ENCODE data around the gene CD8B. TPM values are rescaled to one million over a fixed set of nuclear protein-coding genes. Genes with fewer than 3 reads are reported as not detected.

CD8B gene
- total RNA-seq, 1 donor from 2014 or later = 0.22 TPM

DNA sequence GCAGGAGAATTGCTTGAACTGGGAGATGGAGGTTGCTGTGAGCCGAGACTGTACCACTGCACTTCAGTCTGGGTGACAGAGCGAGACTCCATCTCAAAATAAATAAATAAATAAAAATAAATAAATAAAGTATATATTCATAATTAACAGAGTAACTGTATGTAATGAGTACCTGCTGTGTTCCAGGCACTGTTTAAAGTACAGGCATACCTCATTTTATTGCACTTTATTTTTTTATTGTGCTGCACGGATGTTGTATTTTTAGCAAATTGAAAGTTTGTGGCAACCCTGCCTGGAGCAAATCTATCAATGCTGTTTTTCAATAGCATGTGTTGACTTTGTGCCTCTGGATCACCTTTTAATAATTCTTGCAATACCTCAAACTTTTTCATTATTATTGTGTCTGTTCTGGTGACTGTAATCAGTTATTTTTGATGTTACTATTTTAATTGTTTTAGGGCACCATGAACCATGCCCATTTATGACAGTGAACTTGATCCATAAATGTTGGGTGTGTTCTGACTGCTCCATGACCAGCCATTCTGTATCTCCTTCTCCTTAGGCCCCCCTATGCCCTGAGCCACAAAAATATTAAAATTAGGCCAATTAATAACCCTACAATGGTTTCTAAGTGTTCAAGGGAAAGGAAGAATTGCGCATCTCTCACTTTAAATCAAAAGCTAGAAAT is 43.4 kb downstream of the CD8B start:
- H3K9me3 ChIP-seq (replicated peaks) = peaks cover 16% of the 10 kb centered on the region
- no peak for DNase-seq
- intact Hi-C loops (cut with micrococcal nuclease) = no loop called here
- no peaks in the 10 kb centered on the region for H3K36me3 ChIP-seq
- TF ChIP-seq, protein P1, sequence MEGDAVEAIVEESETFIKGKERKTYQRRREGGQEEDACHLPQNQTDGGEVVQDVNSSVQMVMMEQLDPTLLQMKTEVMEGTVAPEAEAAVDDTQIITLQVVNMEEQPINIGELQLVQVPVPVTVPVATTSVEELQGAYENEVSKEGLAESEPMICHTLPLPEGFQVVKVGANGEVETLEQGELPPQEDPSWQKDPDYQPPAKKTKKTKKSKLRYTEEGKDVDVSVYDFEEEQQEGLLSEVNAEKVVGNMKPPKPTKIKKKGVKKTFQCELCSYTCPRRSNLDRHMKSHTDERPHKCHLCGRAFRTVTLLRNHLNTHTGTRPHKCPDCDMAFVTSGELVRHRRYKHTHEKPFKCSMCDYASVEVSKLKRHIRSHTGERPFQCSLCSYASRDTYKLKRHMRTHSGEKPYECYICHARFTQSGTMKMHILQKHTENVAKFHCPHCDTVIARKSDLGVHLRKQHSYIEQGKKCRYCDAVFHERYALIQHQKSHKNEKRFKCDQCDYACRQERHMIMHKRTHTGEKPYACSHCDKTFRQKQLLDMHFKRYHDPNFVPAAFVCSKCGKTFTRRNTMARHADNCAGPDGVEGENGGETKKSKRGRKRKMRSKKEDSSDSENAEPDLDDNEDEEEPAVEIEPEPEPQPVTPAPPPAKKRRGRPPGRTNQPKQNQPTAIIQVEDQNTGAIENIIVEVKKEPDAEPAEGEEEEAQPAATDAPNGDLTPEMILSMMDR (IDR thresholded peaks at IDR 0.05; ENCODE audit: borderline replicate concordance) = no peak
- H3K4me1 ChIP-seq = no peaks in the 10 kb centered on the region
- peaks cover 52% of the 10 kb centered on the region for H3K27me3 ChIP-seq (ENCODE audit: low read depth)
- H3K4me3 ChIP-seq = no peak overlapping the region
- no peak overlapping the region for H3K27ac ChIP-seq (replicated peaks)

DNA sequence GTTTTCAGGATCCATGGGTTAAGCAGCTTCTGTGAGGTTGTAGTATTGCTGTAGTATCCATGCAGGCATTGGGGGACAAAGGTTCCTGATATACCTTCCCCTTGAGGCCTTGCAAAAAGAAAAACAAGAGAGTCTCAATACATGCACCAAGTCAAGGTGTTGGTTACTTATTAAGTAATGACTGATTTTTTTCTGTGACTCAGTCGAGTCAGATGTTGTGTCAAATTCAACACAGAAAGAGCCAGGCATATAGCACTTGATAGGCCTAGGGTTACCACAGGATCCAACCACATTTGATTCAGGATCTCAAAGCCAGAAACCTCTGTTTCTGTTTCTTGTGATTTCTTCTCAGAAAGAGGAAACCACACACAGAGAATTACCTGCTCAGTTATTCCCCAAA is 46.1 kb downstream of the CD8B start:
- Histone ChIP-seq H3K27me3 (ENCODE audit: low read depth) (peaks cover 65% of the 10 kb centered on the region), H3K36me3 (no peaks in the 10 kb centered on the region), H3K9me3 (replicated peaks) (no peaks in the 10 kb centered on the region), H3K4me1 (no peaks in the 10 kb centered on the region), H3K4me3 (no peak overlapping the region), H3K27ac (replicated peaks) (no peak overlapping the region)
- TF ChIP-seq, protein P1 (IDR thresholded peaks at IDR 0.05; ENCODE audit: borderline replicate concordance) = no peak
- intact Hi-C loops (cut with micrococcal nuclease) = no loop called here
- no peak for DNase-seq

GRCh38 chr2:86809481-86810121 is 52.1 kb downstream of the CD8B start:
- H3K9me3 ChIP-seq (replicated peaks) = no peaks in the 10 kb centered on the region
- intact Hi-C loops (cut with micrococcal nuclease) = no loop called here
- H3K27ac ChIP-seq (replicated peaks) = no peak overlapping the region
- TF ChIP-seq, protein P1 (IDR thresholded peaks at IDR 0.05; ENCODE audit: borderline replicate concordance) = no peak
- no peak for DNase-seq
- H3K27me3 ChIP-seq (ENCODE audit: low read depth) = peaks cover 67% of the 10 kb centered on the region
- no peaks in the 10 kb centered on the region for H3K36me3 ChIP-seq
- H3K4me3 ChIP-seq = peak overlapping the region; percentile 69
- H3K4me1 ChIP-seq = peaks cover 29% of the 10 kb centered on the region

DNA sequence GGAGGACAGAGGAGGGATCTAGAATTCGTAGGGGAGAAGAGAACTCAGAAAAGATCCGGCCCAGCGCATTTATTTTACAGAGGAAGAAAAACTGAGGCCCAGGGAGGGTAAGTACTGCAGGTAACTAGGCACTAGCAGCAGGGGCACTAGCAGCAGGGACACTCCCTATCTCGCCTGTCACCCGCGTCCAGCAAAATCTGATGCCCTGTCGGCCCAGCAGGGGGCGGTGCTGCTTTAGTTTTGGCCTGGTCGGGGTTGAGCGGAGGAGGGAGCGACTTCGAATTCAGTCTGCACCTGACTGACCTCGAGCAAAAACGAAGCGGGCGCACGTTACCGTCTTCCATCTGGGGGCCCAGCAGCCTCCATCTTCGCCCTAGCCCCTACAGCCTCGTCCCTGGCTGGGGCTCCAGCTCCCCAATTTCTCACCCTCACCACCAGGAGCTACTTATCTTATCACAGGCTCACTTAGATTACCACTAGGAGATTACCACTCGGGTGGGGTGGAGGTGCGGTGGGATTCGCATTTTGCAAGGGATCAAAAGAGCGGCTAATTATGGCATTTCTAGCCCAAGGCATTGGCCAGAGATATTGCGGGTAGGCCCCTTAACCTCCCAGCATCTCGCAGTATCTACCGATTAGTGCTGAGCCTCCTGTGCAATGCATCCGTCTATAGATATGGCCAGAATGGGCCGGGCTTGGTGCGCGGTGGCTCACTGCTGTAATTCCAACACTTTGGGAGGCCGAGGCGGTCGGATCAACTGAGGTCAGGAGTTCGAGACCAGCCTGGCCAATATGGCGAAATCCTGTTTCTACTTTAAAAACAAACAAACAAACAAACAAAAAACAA is 53.1 kb downstream of the CD8B start:
- Histone ChIP-seq H3K9me3 (replicated peaks) (no peaks in the 10 kb centered on the region), H3K27ac (replicated peaks) (no peak overlapping the region), H3K36me3 (no peaks in the 10 kb centered on the region), H3K4me1 (peaks cover 29% of the 10 kb centered on the region), H3K4me3 (peak overlapping the region; percentile 69), H3K27me3 (ENCODE audit: low read depth) (peaks cover 59% of the 10 kb centered on the region)
- peak; percentile 83 for DNase-seq
- intact Hi-C loops (cut with micrococcal nuclease) = no loop called here
- TF ChIP-seq, protein P1 (IDR thresholded peaks at IDR 0.05; ENCODE audit: borderline replicate concordance) = peak; percentile 91

DNA sequence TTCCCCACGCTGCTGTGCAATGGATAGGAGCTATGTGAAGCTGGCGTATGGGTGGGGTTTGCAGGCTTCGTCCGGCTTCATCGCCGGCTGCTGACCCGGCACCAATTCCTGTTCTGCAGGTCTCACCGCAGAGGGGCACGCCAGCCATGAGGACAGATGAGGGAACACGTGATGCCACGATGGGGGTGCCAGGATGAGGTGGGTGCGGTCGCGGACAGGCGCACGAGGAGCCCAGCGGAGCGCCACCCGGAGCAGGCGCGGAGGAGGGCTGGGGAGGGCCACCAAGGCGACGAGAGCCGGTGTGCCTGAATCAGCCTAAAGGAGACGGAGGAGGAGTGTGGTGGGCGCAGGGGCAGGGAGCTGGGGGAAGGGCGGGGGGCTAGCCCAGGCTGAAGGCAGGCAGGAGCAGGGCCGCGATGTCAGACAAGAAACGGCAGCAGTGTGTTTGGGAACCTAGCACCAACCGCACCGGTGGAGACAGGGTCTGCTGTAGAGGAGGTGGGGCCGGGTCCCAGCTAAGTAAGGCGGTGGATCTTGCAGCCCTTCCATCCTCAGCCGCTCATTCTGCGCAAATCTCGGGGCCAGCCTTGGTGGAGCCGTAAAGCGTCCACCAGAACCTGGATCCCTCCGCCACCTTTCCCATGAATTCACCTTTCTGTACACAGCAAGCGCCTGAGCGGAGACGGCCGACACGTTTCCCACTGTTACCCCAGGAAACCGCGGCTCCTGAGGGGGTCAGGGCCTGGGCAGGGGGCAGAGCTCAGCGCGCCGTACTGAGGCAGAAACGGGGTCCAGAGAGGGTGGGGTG is 54.0 kb downstream of the CD8B start:
- intact Hi-C loops (cut with micrococcal nuclease) = no loop called here
- Histone ChIP-seq H3K9me3 (replicated peaks) (no peaks in the 10 kb centered on the region), H3K27ac (replicated peaks) (no peak overlapping the region), H3K4me3 (peak overlapping the region; percentile 69), H3K4me1 (peaks cover 29% of the 10 kb centered on the region), H3K36me3 (no peaks in the 10 kb centered on the region), H3K27me3 (ENCODE audit: low read depth) (peaks cover 50% of the 10 kb centered on the region)
- peak; percentile 44 for DNase-seq
- TF ChIP-seq, protein P1 (IDR thresholded peaks at IDR 0.05; ENCODE audit: borderline replicate concordance) = no peak

Measured in left ventricle myocardium inferior (tissue), 1 donor.